H1 (cell line): ENCODE data around the gene DIABLO. TPM values are rescaled to one million over a fixed set of nuclear protein-coding genes. Genes with fewer than 3 reads are reported as not detected.

ENCODE experiments used
- CTCF ChIA-PET: fragments of 300-600 bp; sonication (Branson Sonifier 250); formaldehyde crosslinking; loops from one replicate; lab custom pipeline; 2021; ENCODE audit not compliant: partially characterized antibody; lab: Charles Lee
- POLR2A ChIA-PET: fragments of 300-600 bp; sonication (Branson Sonifier 250); formaldehyde crosslinking; loops from one replicate; lab custom pipeline; 2021; ENCODE audit warnings: inconsistent platforms; ENCODE audit not compliant: partially characterized antibody; lab: Charles Lee
- DNase-seq, 2 experiments: peaks; one replicate each; pipeline versions ENCODE4 v3.0.0 to v3.0.0-alpha.2; 2010 to 2022; ENCODE audit warnings: low spot score in 2 of 2, low read depth in 1 of 2, mixed read lengths in 1 of 2
- FAIRE-seq: peaks from 2 replicates; lab custom pipeline; 2011; peaks lifted over from hg19 to GRCh38; lab: Jason Lieb, UNC
- H2AFZ ChIP-seq: 2 replicates; pipeline ENCODE4 v1.8.1; 2012; ENCODE audit warnings: low read length, inconsistent platforms
- H2AK5ac ChIP-seq: 2 replicates; pipeline ENCODE4 v1.6.1; 2013; ENCODE audit warnings: low read depth, low read length
- H2BK120ac ChIP-seq: replicated peaks from 2 replicates; pipeline ENCODE3; 2013; ENCODE audit warnings: low read depth, low read length, inconsistent platforms
- H2BK12ac ChIP-seq: 2 replicates; pipeline ENCODE4 v1.6.1; 2013; ENCODE audit warnings: low read depth, low read length
- H2BK15ac ChIP-seq: 2 replicates; pipeline ENCODE4 v1.6.1; 2013; ENCODE audit warnings: low read length
- H2BK20ac ChIP-seq: 2 replicates; pipeline ENCODE4 v1.6.1; 2013; ENCODE audit warnings: low read length
- H2BK5ac ChIP-seq: 2 replicates; pipeline ENCODE4 v1.6.1; 2013; ENCODE audit warnings: low read depth, low read length
- H3K14ac ChIP-seq: 2 replicates; pipeline ENCODE4 v1.6.1; 2013; ENCODE audit warnings: inconsistent platforms; ENCODE audit not compliant: insufficient read length
- H3K18ac ChIP-seq: 2 replicates; pipeline ENCODE4 v1.6.1; 2013; ENCODE audit warnings: low read length; ENCODE audit errors: extremely low read depth
- H3K23ac ChIP-seq: 2 replicates; pipeline ENCODE4 v1.6.1; 2013; ENCODE audit warnings: inconsistent platforms; ENCODE audit not compliant: insufficient read length
- H3K23me2 ChIP-seq: 2 replicates; pipeline ENCODE4 v1.6.1; 2013; ENCODE audit warnings: low read depth, low read length
- H3K27ac ChIP-seq: 2 replicates; pipeline ENCODE4 v1.6.1; 2011; ENCODE audit warnings: low read depth, low read length, inconsistent platforms
- H3K27me3 ChIP-seq, 4 experiments: replicated peaks in 1 of 4; 1 replicate in 1 of 4; 2 replicates in 3 of 4; pipeline versions ENCODE4 v1.6.1 to v1.8.1; 2011 to 2013; ENCODE audit warnings: low read length in 3 of 4, mild to moderate bottlenecking in 3 of 4, inconsistent platforms in 2 of 4, mixed read lengths in 2 of 4, moderate library complexity in 1 of 4; ENCODE audit not compliant: control insufficient read depth in 3 of 4, insufficient read depth in 3 of 4; ENCODE audit errors: extremely low read depth in 1 of 4
- H3K36me3 ChIP-seq, 4 experiments: 2 replicates each; pipeline versions ENCODE4 v1.6.1 to v1.8.1; 2011 to 2013; ENCODE audit warnings: mild to moderate bottlenecking in 4 of 4, low read length in 3 of 4, moderate library complexity in 2 of 4, control low read depth in 1 of 4, inconsistent platforms in 1 of 4; ENCODE audit not compliant: insufficient read depth in 4 of 4, control insufficient read depth in 2 of 4
- H3K4ac ChIP-seq: replicated peaks from 2 replicates; pipeline ENCODE3; 2013; ENCODE audit warnings: low read length, low read depth, mixed read lengths, inconsistent platforms; ENCODE audit not compliant: insufficient read length
- H3K4me1 ChIP-seq, 4 experiments: replicated peaks in 1 of 4; 1 replicate in 1 of 4; 2 replicates in 3 of 4; pipeline versions ENCODE4 v1.6.1 to v1.8.1; 2011 to 2013; ENCODE audit warnings: low read length in 3 of 4, inconsistent platforms in 2 of 4, mixed read lengths in 1 of 4; ENCODE audit not compliant: insufficient read depth in 4 of 4, control insufficient read depth in 3 of 4
- H3K4me2 ChIP-seq, 2 experiments: 2 replicates each; pipeline versions ENCODE4 v1.6.1 to v1.8.1; 2011 to 2013; ENCODE audit warnings: low read depth in 2 of 2, low read length in 2 of 2, control low read depth in 1 of 2, inconsistent platforms in 1 of 2, mild to moderate bottlenecking in 1 of 2; ENCODE audit not compliant: insufficient read depth in 1 of 2
- H3K4me3 ChIP-seq, 4 experiments: fragments of 200-600, 300-600 bp in 1 of 4; sonication (generic), shearing (Covaris generic), sonication (Bioruptor Twin) in 1 of 4; 2 replicates each; pipeline versions ENCODE4 v1.5.1 to v1.8.1; 2011 to 2016; ENCODE audit warnings: low read length in 4 of 4, low read depth in 3 of 4, control low read depth in 2 of 4, inconsistent platforms in 2 of 4, mild to moderate bottlenecking in 2 of 4, mixed read lengths in 1 of 4, moderate library complexity in 1 of 4; ENCODE audit not compliant: insufficient read depth in 2 of 4; ENCODE audit errors: extremely low read depth in 1 of 4
- H3K56ac ChIP-seq: replicated peaks from 2 replicates; pipeline ENCODE3; 2013; ENCODE audit warnings: low read depth, mild to moderate bottlenecking, mixed read lengths, low read length, inconsistent platforms; ENCODE audit not compliant: insufficient read length
- H3K79me1 ChIP-seq: 2 replicates; pipeline ENCODE4 v1.6.1; 2013; ENCODE audit warnings: low read depth, low read length, control low read depth
- H3K79me2 ChIP-seq, 2 experiments: 2 replicates each; pipeline versions ENCODE4 v1.6.1 to v1.8.1; 2012 to 2013; ENCODE audit warnings: low read length in 2 of 2, mild to moderate bottlenecking in 2 of 2, inconsistent platforms in 1 of 2; ENCODE audit not compliant: insufficient read depth in 2 of 2, control insufficient read depth in 1 of 2
- H3K9ac ChIP-seq, 4 experiments: replicated peaks in 1 of 4; 1 replicate in 1 of 4; 2 replicates in 3 of 4; pipeline versions ENCODE4 v1.6.1 to v1.8.1; 2011 to 2013; ENCODE audit warnings: low read depth in 3 of 4, low read length in 3 of 4, control low read depth in 2 of 4, mild to moderate bottlenecking in 2 of 4, moderate library complexity in 2 of 4, inconsistent platforms in 1 of 4; ENCODE audit errors: extremely low read depth in 1 of 4
- H3K9me3 ChIP-seq, 2 experiments: 2 replicates each; pipeline versions ENCODE4 v1.6.1 to v1.8.1; 2012 to 2013; ENCODE audit warnings: mild to moderate bottlenecking in 2 of 2, moderate library complexity in 2 of 2, control low read depth in 1 of 2, inconsistent platforms in 1 of 2, low read depth in 1 of 2, low read length in 1 of 2, mixed read lengths in 1 of 2; ENCODE audit not compliant: insufficient read depth in 2 of 2
- H4K20me1 ChIP-seq, 2 experiments: replicated peaks in 1 of 2; 2 replicates each; pipeline versions ENCODE3 to v1.8.1; 2011 to 2013; ENCODE audit warnings: inconsistent platforms in 2 of 2, low read length in 2 of 2, mild to moderate bottlenecking in 1 of 2; ENCODE audit not compliant: insufficient read depth in 2 of 2, control insufficient read depth in 1 of 2
- H4K5ac ChIP-seq: 2 replicates; pipeline ENCODE4 v1.6.1; 2013; ENCODE audit warnings: low read length, low read depth, mixed read lengths, inconsistent platforms; ENCODE audit not compliant: insufficient read length
- H4K8ac ChIP-seq: 2 replicates; pipeline ENCODE4 v1.8.0; 2013; ENCODE audit warnings: mild to moderate bottlenecking, moderate library complexity, low read length, inconsistent platforms; ENCODE audit not compliant: insufficient read depth; ENCODE audit errors: extremely low read depth
- H4K91ac ChIP-seq: replicated peaks from 2 replicates; pipeline ENCODE3; 2013; ENCODE audit warnings: low read length, mixed read lengths, inconsistent platforms; ENCODE audit not compliant: insufficient read length
- EP300 ChIP-seq, 2 experiments: IDR thresholded peaks; 1 replicate in 1 of 2; 2 replicates in 1 of 2; pipeline ENCODE4 v1.6.1; 2011 to 2012; ENCODE audit warnings: low read depth in 2 of 2, low read length in 2 of 2, mild to moderate bottlenecking in 2 of 2, borderline replicate concordance in 1 of 2, inconsistent platforms in 1 of 2, moderate library complexity in 1 of 2
- FOSL1 ChIP-seq: IDR thresholded peaks from 2 replicates; pipeline ENCODE4 v1.6.1; 2011; ENCODE audit warnings: mild to moderate bottlenecking, low read depth, low read length, moderate library complexity; ENCODE audit not compliant: insufficient read depth
- HDAC2 ChIP-seq, 2 experiments: fragments of 300-600 bp in 1 of 2; sonication (generic) in 1 of 2; IDR thresholded peaks; 2 replicates each; pipeline ENCODE4 v1.6.1; 2011 to 2012; ENCODE audit warnings: low read depth in 2 of 2, low read length in 2 of 2, mild to moderate bottlenecking in 2 of 2, moderate library complexity in 2 of 2, borderline replicate concordance in 1 of 2, inconsistent platforms in 1 of 2
- HDAC6 ChIP-seq: IDR thresholded peaks from one replicate; pipeline ENCODE4 v1.7.1; 2012; ENCODE audit warnings: low read depth, mild to moderate bottlenecking, inconsistent platforms, low read length, moderate library complexity
- KDM1A ChIP-seq: fragments of 200-600, 300-600 bp; sonication (generic); IDR thresholded peaks from 2 replicates; pipeline ENCODE4 v1.7.1; 2016; ENCODE audit warnings: mild to moderate bottlenecking, low read length, borderline replicate concordance
- KDM5A ChIP-seq: fragments of 200-600 bp; IDR thresholded peaks from 2 replicates; pipeline ENCODE4 v1.7.1; 2012; ENCODE audit warnings: mild to moderate bottlenecking, low read length, inconsistent platforms, mixed read lengths
- POLR2A ChIP-seq, 2 experiments: IDR thresholded peaks; 1 replicate in 1 of 2; 2 replicates in 1 of 2; pipeline ENCODE4 v1.6.1; 2011; ENCODE audit warnings: low read depth in 2 of 2, low read length in 2 of 2, mild to moderate bottlenecking in 2 of 2; ENCODE audit errors: control extremely low read depth in 1 of 2
- RAD21 ChIP-seq, 2 experiments: IDR thresholded peaks in 1 of 2; conservative IDR thresholded peaks in 1 of 2; 2 replicates each; pipeline ENCODE4 v1.6.1; 2011; ENCODE audit warnings: low read depth in 2 of 2, low read length in 2 of 2, improper control_type of control experiment in 1 of 2, inconsistent platforms in 1 of 2, mild to moderate bottlenecking in 1 of 2, moderate library complexity in 1 of 2
- RXRA ChIP-seq: IDR thresholded peaks from 2 replicates; pipeline ENCODE4 v1.6.1; 2011; ENCODE audit warnings: low read depth, mild to moderate bottlenecking, low read length, moderate library complexity; ENCODE audit not compliant: insufficient read depth
- YY1 ChIP-seq: IDR thresholded peaks from 2 replicates; pipeline ENCODE4 v1.6.1; 2011; ENCODE audit warnings: low read depth, mild to moderate bottlenecking, low read length
- ZNF274 ChIP-seq: IDR thresholded peaks from 2 replicates; pipeline ENCODE4 v1.7.0; 2012; ENCODE audit warnings: low read length, borderline replicate concordance; ENCODE audit errors: extremely low read depth
- WGBS, 2 experiments: shearing (Covaris generic) in 1 of 2; methylation state at CpG; one replicate each; pipeline versions ENCODE4 v1.1.6 to v1.1.7; 2013 to 2015; ENCODE audit warnings: low lambda C conversion rate in 2 of 2, mixed read lengths in 2 of 2, inconsistent platforms in 1 of 2, low coverage in 1 of 2, missing lambda C conversion rate in 1 of 2; ENCODE audit not compliant: insufficient replicate concordance in 2 of 2, insufficient coverage in 1 of 2, insufficient read length in 1 of 2; ENCODE audit errors: extremely low coverage in 1 of 2, missing lambda C conversion rate in 1 of 2; 5-methylcytosine and 5-hydroxymethylcytosine counted together
- polyA plus RNA-seq, 7 experiments: library from polyadenylated mRNA; depleted of rRNA in 3 of 7; stranded (reverse) in 5 of 7; unstranded in 2 of 7; fragments of >200 nt in 5 of 7; fragments of 200-250 nt in 2 of 7; gene quantifications; 1 replicate in 5 of 7; 2 replicates in 1 of 7; 4 replicates in 1 of 7; pipeline versions ENCODE4 v1.2.1 to v1.2.3, GENCODE V29; 2011 to 2013; ENCODE audit warnings: missing spikeins in 2 of 7, mixed read lengths in 2 of 7
- total RNA-seq: library from RNA; stranded (reverse); fragmentation: NEBNext Ultra II Directional; extraction: Animal tissue kit (Norgen Biotek cat#: 25700); gene quantifications from 2 replicates; pipeline ENCODE4 v1.2.1, GENCODE V29; 2021
- TF ChIP-seq, protein P1 (sequence below): IDR thresholded peaks from 2 replicates; pipeline ENCODE4 v1.6.1; 2012; ENCODE audit warnings: low read length, inconsistent platforms

DIABLO gene
- total and polyA plus RNA-seq, 2 of the 8 experiments (the other 6 are each of a cell fraction or from before 2014, with no cell fraction given): 65.2 to 68.3 TPM

DNA sequence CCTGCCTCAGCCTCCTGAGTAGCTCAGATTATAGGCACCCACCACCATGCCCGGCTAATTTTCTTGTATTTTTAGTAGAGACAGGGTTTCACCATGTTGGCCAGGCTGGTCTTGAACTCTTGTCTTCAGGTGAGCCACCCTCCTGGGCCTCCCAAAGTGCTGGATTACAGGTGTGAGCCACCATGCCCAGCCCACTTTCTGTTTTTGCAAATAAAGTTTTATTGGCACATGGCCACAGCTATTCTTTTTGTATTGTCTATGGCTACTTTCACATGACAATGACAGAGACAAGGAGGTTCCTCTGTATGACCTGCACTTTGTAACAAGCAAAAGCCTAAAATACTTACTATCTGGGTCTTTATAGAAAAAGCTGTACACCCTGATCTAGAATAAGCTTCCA, 19.7 kb upstream of the DIABLO start:
- Histone ChIP-seq H3K4me1 (no peaks in the 10 kb centered on the region), H4K8ac (no peak overlapping the region), H2AK5ac (no peak overlapping the region), H3K79me1 (no peaks in the 10 kb centered on the region), H2BK5ac (no peak overlapping the region), H2BK12ac (no peak overlapping the region), H3K79me2 (no peaks in the 10 kb centered on the region), H3K4ac (no peak overlapping the region), H3K23ac (no peak overlapping the region), H3K9ac (no peak overlapping the region), H2BK15ac (no peak overlapping the region), H3K14ac (no peak overlapping the region), H2BK120ac (no peak overlapping the region), H3K27ac (no peak overlapping the region), H4K20me1 (no peaks in the 10 kb centered on the region), H2BK20ac (no peak overlapping the region), H3K4me2 (no peak overlapping the region), H3K18ac (no peak overlapping the region), H4K91ac (no peak overlapping the region), H3K23me2 (no peaks in the 10 kb centered on the region), H2AFZ (no peak overlapping the region), H3K9me3 (no peaks in the 10 kb centered on the region), H4K5ac (no peak overlapping the region), H3K56ac (no peak overlapping the region), H3K27me3 (no peaks in the 10 kb centered on the region), H3K36me3 (peaks cover 0 to 14% (median 3%) of the 10 kb centered on the region in 4 experiments; a peak in 5 of 8 replicates), H3K4me3 (no peak overlapping the region)
- CTCF ChIA-PET: interaction anchor here (1.1 kb wide), 1 partner anchor 54 kb away, joined by 3 read pairs; no protein-coding TSS in a partner anchor
- POLR2A ChIA-PET: interaction anchor here (2.0 kb wide), 1 partner anchor 13 kb away, joined by 5 read pairs; no protein-coding TSS in a partner anchor
- FAIRE-seq (no peak), DNase-seq (no peak)
- 60% methylated on average over 1 of the region's 1 CpG; no CpG with 5 or more reads in 1 of the 2 experiments for WGBS, 2 experiments
- TF ChIP-seq POLR2A (IDR thresholded peaks at IDR 0.05; ENCODE audit: control extremely low read depth in 1 of 2, low read depth in 2 of 2, low read length in 2 of 2): no peak
- no peak for TF ChIP-seq EP300 (IDR thresholded peaks at IDR 0.05; ENCODE audit: borderline replicate concordance in 1 of 2, low read depth in 2 of 2, low read length in 2 of 2)
- TF ChIP-seq HDAC2 (IDR thresholded peaks at IDR 0.05; ENCODE audit: borderline replicate concordance in 1 of 2, low read depth in 2 of 2, low read length in 2 of 2): no peak
- TF ChIP-seq YY1: no peak
- TF ChIP-seq RXRA: no peak
- TF ChIP-seq KDM1A: no peak
- TF ChIP-seq ZNF274: no peak
- TF ChIP-seq HDAC6: no peak
- no peak for TF ChIP-seq KDM5A
- no peak for TF ChIP-seq FOSL1
- TF ChIP-seq, protein P1, sequence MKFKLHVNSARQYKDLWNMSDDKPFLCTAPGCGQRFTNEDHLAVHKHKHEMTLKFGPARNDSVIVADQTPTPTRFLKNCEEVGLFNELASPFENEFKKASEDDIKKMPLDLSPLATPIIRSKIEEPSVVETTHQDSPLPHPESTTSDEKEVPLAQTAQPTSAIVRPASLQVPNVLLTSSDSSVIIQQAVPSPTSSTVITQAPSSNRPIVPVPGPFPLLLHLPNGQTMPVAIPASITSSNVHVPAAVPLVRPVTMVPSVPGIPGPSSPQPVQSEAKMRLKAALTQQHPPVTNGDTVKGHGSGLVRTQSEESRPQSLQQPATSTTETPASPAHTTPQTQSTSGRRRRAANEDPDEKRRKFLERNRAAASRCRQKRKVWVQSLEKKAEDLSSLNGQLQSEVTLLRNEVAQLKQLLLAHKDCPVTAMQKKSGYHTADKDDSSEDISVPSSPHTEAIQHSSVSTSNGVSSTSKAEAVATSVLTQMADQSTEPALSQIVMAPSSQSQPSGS: no peak
- TF ChIP-seq RAD21 (IDR thresholded peaks at IDR 0.05 in 1 of 2, conservative IDR thresholded peaks at IDR 0.05 in 1 of 2; ENCODE audit: low read depth in 2 of 2, low read length in 2 of 2): no peak
